ENCODE measurements around the gene NCMAP.

- TF ChIP-seq CTCF (IDR thresholded peaks at IDR 0.05) (no peak), EZH2phosphoT487 (IDR thresholded peaks at IDR 0.05) (no peak)
Observed at GRCh38 chr1:24578846-24579245, 23.0 kb downstream of the NCMAP start.
